Activated CD4-positive, alpha-beta memory T cell treated with anti-CD3 and anti-CD28 coated beads, Interleukin-2, amount 10 ng/mL, durations not matched to agents 7 days and 5 days (primary cell): Measurements from ENCODE around the gene NCR2. TPM values are rescaled to one million over a fixed set of nuclear protein-coding genes. Genes with fewer than 3 reads are reported as not detected.

Experiments
- CTCF ChIA-PET: fragments of 350-600 bp; sonication (Branson Sonifier 250); formaldehyde crosslinking; loops from one replicate; lab custom pipeline; 2021; ENCODE audit warnings: antibody characterized with exemption, inconsistent platforms; lab: Charles Lee
- POLR2A ChIA-PET: fragments of 350-600 bp; sonication (Branson Sonifier 250); formaldehyde crosslinking; loops from one replicate; lab custom pipeline; 2021; ENCODE audit warnings: antibody characterized with exemption; lab: Charles Lee
- DNase-seq: peaks from one replicate; pipeline ENCODE4 v3.0.0-alpha.2; 2020
- H3K27ac Mint-ChIP-seq: one replicate; pipeline ENCODE4 v1.8.0; 2021; ENCODE audit warnings: mild to moderate bottlenecking, mixed read lengths
- H3K27me3 Mint-ChIP-seq: one replicate; pipeline ENCODE4 v1.8.0; 2021; ENCODE audit warnings: mixed read lengths
- H3K36me3 Mint-ChIP-seq: one replicate; pipeline ENCODE4 v1.8.0; 2021; ENCODE audit warnings: low read depth, mixed read lengths
- H3K4me1 Mint-ChIP-seq: one replicate; pipeline ENCODE4 v1.8.0; 2021; ENCODE audit warnings: mixed read lengths
- H3K4me3 Mint-ChIP-seq: one replicate; pipeline ENCODE4 v1.8.0; 2021; ENCODE audit warnings: mild to moderate bottlenecking, mixed read lengths
- H3K9me3 Mint-ChIP-seq: one replicate; pipeline ENCODE4 v1.8.0; 2021; ENCODE audit warnings: mixed read lengths
- total RNA-seq, 2 experiments: library from RNA; stranded (reverse); gene quantifications; one replicate each; pipeline ENCODE4 v1.2.3, GENCODE V29; 2021

Gene NCR2
- total RNA-seq, 2 experiments from 2014 or later: not detected

GRCh38 chr6:41371992-41372831, 36.8 kb downstream of the NCR2 start:
- POLR2A ChIA-PET: no interaction called here
- Mint-ChIP-seq H3K27me3 (peaks cover 80% of the 10 kb centered on the region), H3K9me3 (no peaks in the 10 kb centered on the region), H3K4me3 (peak overlapping the region; percentile 50), H3K27ac (peak overlapping the region; percentile 38), H3K36me3 (no peaks in the 10 kb centered on the region), H3K4me1 (peaks cover 32% of the 10 kb centered on the region)
- CTCF ChIA-PET: interaction anchor here (0.7 to 2.3 kb wide), 3 partner anchors 27 to 311 kb away, joined by 3 to 8 read pairs (median 3); no protein-coding TSS in a partner anchor
- DNase-seq: no peak

DNA sequence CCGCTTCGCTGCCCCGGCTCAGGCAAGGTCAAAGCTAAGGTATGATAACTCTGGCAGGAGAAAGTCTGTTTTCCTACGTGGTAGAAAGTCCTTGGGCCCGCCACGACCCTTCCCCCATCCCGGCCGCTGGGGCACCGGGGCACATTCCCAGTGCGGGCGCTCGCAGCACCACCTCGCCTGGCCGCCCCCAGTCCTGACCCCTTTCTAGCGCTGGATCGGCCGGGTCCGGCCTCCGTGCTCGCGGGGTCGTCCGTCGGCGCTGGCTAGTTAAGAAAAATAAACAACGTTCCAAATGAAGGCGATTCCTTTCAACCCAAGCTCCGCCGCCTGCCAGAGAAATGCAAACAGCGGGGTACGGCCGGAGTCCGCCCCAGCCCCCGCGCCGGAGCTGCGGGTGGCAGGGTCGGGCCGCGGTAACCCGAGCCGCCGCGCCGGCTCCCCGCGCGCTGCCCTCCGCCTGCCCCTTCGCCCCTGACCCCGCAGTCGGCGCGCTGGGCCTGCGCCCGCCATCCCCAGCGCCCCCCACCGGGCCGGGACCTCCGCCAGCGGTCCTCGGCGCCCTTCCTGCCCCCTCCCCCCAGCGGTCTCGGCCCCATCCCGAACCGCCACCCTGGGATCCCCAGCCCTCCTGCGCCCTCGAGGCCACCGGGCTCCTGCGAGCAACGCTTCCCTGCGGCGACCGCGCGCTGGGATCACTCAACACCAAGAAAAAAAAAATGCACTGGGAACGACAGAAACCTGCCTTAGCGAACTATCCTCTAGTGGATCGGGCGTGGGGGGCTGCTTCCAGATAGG, 37.6 kb downstream of the NCR2 start:
- Mint-ChIP-seq H3K27me3 (peaks cover 81% of the 10 kb centered on the region), H3K9me3 (no peaks in the 10 kb centered on the region), H3K4me3 (peak overlapping the region; percentile 50), H3K4me1 (peaks cover 32% of the 10 kb centered on the region), H3K36me3 (no peaks in the 10 kb centered on the region), H3K27ac (no peak overlapping the region)
- ChIA-PET POLR2A (no interaction called here), CTCF (interaction anchor here (1.1 kb wide), 1 partner anchor 28 kb away, joined by 3 read pairs; no protein-coding TSS in a partner anchor)
- no peak for DNase-seq

DNA sequence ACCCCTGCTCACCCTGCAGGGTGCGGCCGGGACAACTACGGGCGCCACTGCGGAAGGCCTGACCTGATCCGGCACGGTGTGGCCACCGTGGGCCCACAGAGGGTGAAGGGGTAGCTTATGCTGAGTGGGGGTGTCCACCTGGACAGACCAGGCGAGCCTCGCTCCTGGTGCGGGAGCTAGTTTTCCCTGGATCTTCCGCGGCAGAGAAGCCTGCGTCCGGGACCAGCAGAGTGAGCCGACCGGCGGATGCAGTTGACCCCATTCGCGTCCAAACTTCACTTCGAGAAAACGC, 38.2 kb downstream of the NCR2 start:
- ChIA-PET POLR2A (no interaction called here), CTCF (interaction anchor here (1.1 kb wide), 1 partner anchor 67 kb away, joined by 3 read pairs; no protein-coding TSS in a partner anchor)
- Mint-ChIP-seq H3K27ac (no peak overlapping the region), H3K4me3 (no peak overlapping the region), H3K9me3 (no peaks in the 10 kb centered on the region), H3K36me3 (no peaks in the 10 kb centered on the region), H3K27me3 (peaks cover 86% of the 10 kb centered on the region), H3K4me1 (peaks cover 32% of the 10 kb centered on the region)
- no peak for DNase-seq

GRCh38 chr6:41373919-41374617, 38.7 kb downstream of the NCR2 start:
- peaks cover 87% of the 10 kb centered on the region for H3K27me3 Mint-ChIP-seq
- DNase-seq: no peak
- H3K4me1 Mint-ChIP-seq: peaks cover 29% of the 10 kb centered on the region
- ChIA-PET CTCF (interaction anchor here (0.7 to 1.1 kb wide), 2 partner anchors 36 to 67 kb away, joined by 3 read pairs; no protein-coding TSS in a partner anchor), POLR2A (no interaction called here)
- H3K9me3 Mint-ChIP-seq: no peaks in the 10 kb centered on the region
- H3K36me3 Mint-ChIP-seq: no peaks in the 10 kb centered on the region
- no peak overlapping the region for H3K4me3 Mint-ChIP-seq
- no peak overlapping the region for H3K27ac Mint-ChIP-seq

DNA sequence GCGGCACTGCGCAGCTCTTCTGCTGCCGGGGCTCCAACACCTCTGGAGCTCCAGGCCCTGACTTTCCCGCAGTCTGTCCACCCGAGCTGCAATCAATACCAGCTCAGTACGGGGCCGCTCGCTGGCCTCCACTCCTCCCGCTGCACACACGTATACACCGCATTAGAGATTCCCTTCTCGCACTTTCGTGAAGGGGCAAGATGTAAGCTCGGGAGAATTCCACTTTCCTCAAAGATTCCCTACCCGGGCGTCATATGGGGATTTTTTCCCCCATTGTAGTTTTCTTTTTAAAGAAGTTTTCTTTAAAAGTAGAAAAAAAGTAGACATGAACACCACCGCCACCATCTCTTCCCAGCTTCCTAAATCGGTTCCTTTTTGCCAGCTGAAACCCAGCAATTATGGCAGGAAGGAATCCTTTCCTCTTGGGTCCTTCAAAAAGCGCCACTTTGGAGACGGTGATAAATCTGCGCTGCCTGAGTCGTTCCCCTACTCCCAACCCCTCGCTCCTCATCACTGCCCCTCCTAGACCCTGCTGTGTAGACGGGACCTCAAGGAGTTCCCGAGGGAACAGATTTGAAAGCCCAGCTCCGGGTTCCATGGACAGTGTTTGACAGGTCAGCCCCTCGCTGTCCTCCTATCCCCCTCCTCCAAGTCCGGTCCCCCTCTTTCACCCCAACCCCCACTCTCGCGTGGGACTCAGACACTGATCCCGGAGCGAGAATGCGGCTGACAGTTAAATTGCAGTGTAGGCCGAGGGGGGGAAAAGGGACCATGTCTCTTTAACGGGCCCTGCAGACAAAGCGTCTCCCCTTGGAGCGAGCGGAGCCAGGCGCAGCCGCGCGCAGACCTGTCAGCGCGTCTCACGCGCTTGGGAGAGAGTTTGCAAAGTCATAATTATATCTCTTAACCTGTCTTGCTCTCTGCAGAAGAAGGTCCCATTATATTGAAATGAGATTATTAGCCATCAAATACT, 39.5 kb downstream of the NCR2 start:
- CTCF ChIA-PET: interaction anchor here (0.7 to 1.1 kb wide), 2 partner anchors 37 to 68 kb away, joined by 3 read pairs; no protein-coding TSS in a partner anchor
- Mint-ChIP-seq H3K27me3 (peaks cover 88% of the 10 kb centered on the region), H3K9me3 (no peaks in the 10 kb centered on the region), H3K27ac (no peak overlapping the region), H3K36me3 (no peaks in the 10 kb centered on the region), H3K4me3 (no peak overlapping the region), H3K4me1 (peaks cover 29% of the 10 kb centered on the region)
- POLR2A ChIA-PET: no interaction called here
- no peak for DNase-seq

DNA sequence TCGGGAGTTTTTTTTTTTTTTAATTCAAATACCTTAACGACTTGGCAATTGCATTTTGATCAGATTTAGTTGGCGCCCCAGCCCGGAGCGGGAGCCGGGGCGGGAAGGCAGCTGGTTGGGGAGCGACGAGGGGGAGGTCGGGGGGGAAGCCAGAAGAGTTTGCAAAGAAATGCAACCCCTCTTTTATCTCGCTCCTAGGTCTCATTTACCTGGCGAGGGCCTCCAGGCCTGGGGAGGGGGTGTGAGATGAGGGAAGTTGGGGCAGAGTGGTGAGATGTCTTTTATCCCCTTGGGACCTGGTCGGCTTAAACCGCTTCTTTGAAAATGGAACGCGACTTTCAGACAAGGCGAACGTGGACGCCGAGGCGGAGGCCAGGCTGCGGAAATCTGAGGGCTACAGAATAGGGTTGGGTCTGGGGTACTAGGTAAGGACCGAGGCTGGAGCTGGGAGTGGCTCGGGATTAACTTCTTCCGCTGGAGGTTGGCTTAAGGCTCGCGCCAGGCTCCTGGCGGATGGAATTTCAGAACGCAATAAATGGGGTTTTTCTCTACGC, 40.3 kb downstream of the NCR2 start:
- H3K4me3 Mint-ChIP-seq: no peak overlapping the region

DNA sequence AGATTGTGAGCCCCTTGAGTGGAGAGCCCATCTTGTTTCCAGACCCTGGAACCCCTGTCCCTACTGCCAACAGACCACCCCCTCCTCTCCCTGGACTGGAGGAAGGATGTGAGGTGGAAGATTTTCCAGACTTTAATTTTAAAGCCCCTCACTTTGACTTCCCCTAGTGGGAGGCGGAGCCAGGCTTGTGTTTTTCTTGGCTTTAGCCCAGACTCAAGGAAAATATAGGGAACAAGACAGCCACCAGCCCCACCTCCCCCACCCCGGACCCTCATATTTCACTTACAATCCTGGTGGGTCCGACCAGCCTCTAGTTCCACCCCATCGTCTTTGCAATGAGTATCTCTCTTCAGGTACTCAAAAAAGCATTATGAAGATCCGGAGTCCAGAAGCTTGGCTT, 40.8 kb downstream of the NCR2 start:
- no peak overlapping the region for H3K4me3 Mint-ChIP-seq
- peaks cover 83% of the 10 kb centered on the region for H3K27me3 Mint-ChIP-seq
- no peaks in the 10 kb centered on the region for H3K9me3 Mint-ChIP-seq
- H3K27ac Mint-ChIP-seq: no peak overlapping the region
- ChIA-PET CTCF (interaction anchor here (1.1 kb wide), 1 partner anchor 9 kb away, joined by 3 read pairs; no protein-coding TSS in a partner anchor), POLR2A (no interaction called here)
- no peaks in the 10 kb centered on the region for H3K36me3 Mint-ChIP-seq
- H3K4me1 Mint-ChIP-seq: peaks cover 25% of the 10 kb centered on the region
- DNase-seq: no peak

More for the DNA sequence above, 40.3 kb downstream of the NCR2 start:
- peaks cover 26% of the 10 kb centered on the region for H3K4me1 Mint-ChIP-seq
- H3K9me3 Mint-ChIP-seq: no peaks in the 10 kb centered on the region
- H3K27me3 Mint-ChIP-seq: peaks cover 85% of the 10 kb centered on the region
- POLR2A ChIA-PET: no interaction called here
- no peak overlapping the region for H3K27ac Mint-ChIP-seq
- H3K36me3 Mint-ChIP-seq: no peaks in the 10 kb centered on the region
- no peak for DNase-seq
- CTCF ChIA-PET: interaction anchor here (1.1 kb wide), 1 partner anchor 8 kb away, joined by 3 read pairs; no protein-coding TSS in a partner anchor

GRCh38 chr6:41377071-41377470, 41.7 kb downstream of the NCR2 start:
- ChIA-PET CTCF (interaction anchor here (1.1 kb wide), 1 partner anchor 9 kb away, joined by 3 read pairs; no protein-coding TSS in a partner anchor), POLR2A (no interaction called here)
- no peak for DNase-seq
- no peak overlapping the region for H3K4me3 Mint-ChIP-seq
- no peaks in the 10 kb centered on the region for H3K36me3 Mint-ChIP-seq
- no peak overlapping the region for H3K27ac Mint-ChIP-seq
- peaks cover 18% of the 10 kb centered on the region for H3K4me1 Mint-ChIP-seq
- H3K27me3 Mint-ChIP-seq: peaks cover 81% of the 10 kb centered on the region
- no peaks in the 10 kb centered on the region for H3K9me3 Mint-ChIP-seq

DNA sequence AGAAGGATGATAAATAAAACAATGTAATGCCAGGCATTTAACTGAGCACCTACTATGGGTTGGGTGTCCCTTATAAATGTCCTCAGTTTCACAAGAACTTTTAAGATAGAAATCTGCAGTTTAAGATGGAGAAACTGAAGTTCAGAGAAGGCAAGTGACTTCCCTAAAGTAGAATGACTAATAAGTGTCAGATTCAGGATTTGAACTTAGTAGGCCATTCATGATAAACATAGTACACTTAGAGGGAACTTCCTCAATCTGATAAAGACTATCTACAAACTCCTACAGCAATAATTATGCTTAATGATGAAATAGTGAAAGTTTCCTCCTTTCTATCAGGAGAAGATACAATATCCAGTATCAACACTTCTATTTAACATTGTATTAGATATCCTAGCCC, 43.9 kb downstream of the NCR2 start:
- H3K4me3 Mint-ChIP-seq: no peak overlapping the region
- no peaks in the 10 kb centered on the region for H3K9me3 Mint-ChIP-seq
- DNase-seq: no peak
- H3K36me3 Mint-ChIP-seq: no peaks in the 10 kb centered on the region
- POLR2A ChIA-PET: no interaction called here
- H3K27me3 Mint-ChIP-seq: peaks cover 77% of the 10 kb centered on the region
- no peak overlapping the region for H3K27ac Mint-ChIP-seq
- peaks cover 6% of the 10 kb centered on the region for H3K4me1 Mint-ChIP-seq
- CTCF ChIA-PET: no interaction called here

- POLR2A ChIA-PET: no interaction called here
- CTCF ChIA-PET: interaction anchor here (0.7 kb wide), 1 partner anchor 18 kb away, joined by 3 read pairs; no protein-coding TSS in a partner anchor
- Mint-ChIP-seq H3K4me3 (no peak overlapping the region), H3K4me1 (no peaks in the 10 kb centered on the region), H3K27ac (no peak overlapping the region), H3K9me3 (no peaks in the 10 kb centered on the region), H3K27me3 (peaks cover 40% of the 10 kb centered on the region), H3K36me3 (no peaks in the 10 kb centered on the region)
- no peak for DNase-seq
Measured at GRCh38 chr6:41386594-41386993, 51.2 kb downstream of the NCR2 start.

DNA sequence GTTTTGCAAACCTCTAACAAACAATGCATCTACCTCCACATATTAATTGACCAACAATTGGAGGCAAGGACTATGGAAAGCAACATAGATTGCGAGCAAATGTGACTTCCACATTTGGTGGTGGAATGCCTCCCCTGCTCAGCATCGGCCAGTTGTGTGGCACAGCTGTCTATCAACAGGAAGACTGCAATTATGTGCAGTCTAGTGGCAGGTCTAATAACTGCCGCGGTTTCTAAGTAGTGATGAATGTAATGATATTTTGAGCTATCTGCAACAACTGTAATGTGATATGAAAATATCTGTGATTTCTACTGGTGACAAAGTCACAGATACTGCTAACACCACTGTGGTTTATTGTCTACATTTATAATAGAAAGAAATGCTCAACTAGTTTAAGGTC, 56.8 kb downstream of the NCR2 start:
- Mint-ChIP-seq H3K36me3 (no peaks in the 10 kb centered on the region), H3K4me1 (no peaks in the 10 kb centered on the region), H3K27ac (no peak overlapping the region), H3K27me3 (peaks cover 46% of the 10 kb centered on the region), H3K4me3 (no peak overlapping the region), H3K9me3 (peaks cover 17% of the 10 kb centered on the region)
- DNase-seq: no peak
- ChIA-PET POLR2A (no interaction called here), CTCF (no interaction called here)
